Spleen (tissue), 11 donors: ENCODE results near the gene WARS2. TPM values are rescaled to one million over a fixed set of nuclear protein-coding genes. Genes with fewer than 3 reads are reported as not detected.

Experiments
- DNase-seq: peaks from one replicate; pipeline ENCODE4 v3.0.0-alpha.2; 2020
- H3K27ac ChIP-seq, 8 donors: fragments of 200-600 bp; sonication (generic) in 7 of 8; 1 replicate in 4 of 8; 2 replicates in 4 of 8; pipeline versions ENCODE4 v1.5.0 to v1.8.0; 2016 to 2021; ENCODE audit warnings: inconsistent platforms in 4 of 8, mild to moderate bottlenecking in 4 of 8, moderate library complexity in 1 of 8
- H3K27me3 ChIP-seq, 7 donors: fragments of 200-600 bp; sonication (generic) in 6 of 7; replicated peaks in 1 of 7; 1 replicate in 4 of 7; 2 replicates in 3 of 7; pipeline versions ENCODE4 v1.5.0 to v1.8.0; 2016 to 2021; ENCODE audit warnings: inconsistent platforms in 3 of 7, mild to moderate bottlenecking in 1 of 7
- H3K36me3 ChIP-seq, 6 donors: fragments of 200-600 bp; sonication (generic) in 5 of 6; 1 replicate in 4 of 6; 2 replicates in 2 of 6; pipeline versions ENCODE4 v1.5.0 to v1.8.0; 2016 to 2021; ENCODE audit warnings: inconsistent platforms in 2 of 6
- H3K4me1 ChIP-seq, 6 donors: fragments of 200-600 bp; sonication (generic) in 5 of 6; 1 replicate in 3 of 6; 2 replicates in 3 of 6; pipeline versions ENCODE4 v1.5.0 to v1.8.0; 2016 to 2021; ENCODE audit warnings: inconsistent platforms in 3 of 6
- H3K4me3 ChIP-seq, 8 donors: fragments of 200-600 bp; sonication (generic) in 7 of 8; 1 replicate in 4 of 8; 2 replicates in 4 of 8; pipeline versions ENCODE4 v1.5.0 to v1.8.0; 2016 to 2021; ENCODE audit warnings: inconsistent platforms in 4 of 8, mild to moderate bottlenecking in 4 of 8, moderate library complexity in 2 of 8
- H3K9me3 ChIP-seq, 8 donors: fragments of 200-600 bp; sonication (generic) in 7 of 8; 1 replicate in 4 of 8; 2 replicates in 4 of 8; pipeline versions ENCODE4 v1.5.0 to v1.8.0; 2016 to 2021; ENCODE audit warnings: inconsistent platforms in 4 of 8
- POLR2A ChIP-seq, 3 donors: fragments of 450-650 bp; IDR thresholded peaks; one replicate each; pipeline ENCODE4 v1.5.1; 2017; ENCODE audit warnings: antibody characterized with exemption in 3 of 3, mild to moderate bottlenecking in 1 of 3
- POLR2AphosphoS5 ChIP-seq, 3 donors: sonication (generic); formaldehyde crosslinking; IDR thresholded peaks; one replicate each; pipeline ENCODE4 v1.5.1; 2017; ENCODE audit warnings: antibody characterized with exemption in 3 of 3
- WGBS, 5 donors: extraction: QIAGEN DNeasy Blood & Tissue Kit in 3 of 5; methylation state at CpG; one replicate each; pipeline versions ENCODE4 v1.1.5 to v1.1.7; 2013 to 2018; 5-methylcytosine and 5-hydroxymethylcytosine counted together
- intact Hi-C: fragments of 100-400 bp; cut with DNase I; formaldehyde crosslinking; loops from one replicate; pipeline ENCODE4 v1.15.0; 2023; ENCODE audit warnings: low total_unique reads
- polyA plus RNA-seq, 3 donors: library from polyadenylated mRNA; stranded (reverse); fragments of 200-250 nt; gene quantifications; one replicate each; pipeline ENCODE4 v1.2.1, GENCODE V29; 2013
- total RNA-seq, 7 donors: library from RNA; depleted of rRNA in 3 of 7; stranded (reverse); fragments of >200 nt in 3 of 7; fragmentation: NEBNext Ultra II Directional in 4 of 7; extraction: Animal tissue kit (Norgen Biotek cat#: 25700) in 4 of 7; gene quantifications; one replicate each; pipeline versions ENCODE4 v1.1.0 to v1.2.1, GENCODE V29; 2016 to 2021
- TF ChIP-seq, protein P1 (sequence below), 11 experiments: fragments of 200-600 bp in 7 of 11; fragments of 450-650 bp in 4 of 11; sonication (generic) in 4 of 11; IDR thresholded peaks in 8 of 11; conservative IDR thresholded peaks in 3 of 11; 1 replicate in 7 of 11; 2 replicates in 4 of 11; pipeline versions ENCODE4 v1.4.0 to v1.8.0; 2016 to 2021; ENCODE audit warnings: antibody characterized with exemption in 11 of 11, inconsistent platforms in 4 of 11, mild to moderate bottlenecking in 1 of 11
- donor health status: healthy with polysubstance abuse.
- donor health status: DM: no; HTN: no; CAD: no; lungs with moderate emphysema.
- donor health status: DM: no; HTN: no; CAD: no.
- donor health status: Bipolar disorder and iron deficiency.
- donor health status: healthy.
- donor health status: DM: no; HTN: no; CAD: no.
- donor health status: DM: yes; HTN: yes; CAD: no.

The WARS2 gene
- total and polyA plus RNA-seq, 10 donors: 2.9 to 13.0 (median 8.5) TPM

- intact Hi-C loops: no loop called here
- TF ChIP-seq POLR2AphosphoS5 (IDR thresholded peaks at IDR 0.05) (no peak), POLR2A (IDR thresholded peaks at IDR 0.05) (no peak)
- TF ChIP-seq, protein P1, sequence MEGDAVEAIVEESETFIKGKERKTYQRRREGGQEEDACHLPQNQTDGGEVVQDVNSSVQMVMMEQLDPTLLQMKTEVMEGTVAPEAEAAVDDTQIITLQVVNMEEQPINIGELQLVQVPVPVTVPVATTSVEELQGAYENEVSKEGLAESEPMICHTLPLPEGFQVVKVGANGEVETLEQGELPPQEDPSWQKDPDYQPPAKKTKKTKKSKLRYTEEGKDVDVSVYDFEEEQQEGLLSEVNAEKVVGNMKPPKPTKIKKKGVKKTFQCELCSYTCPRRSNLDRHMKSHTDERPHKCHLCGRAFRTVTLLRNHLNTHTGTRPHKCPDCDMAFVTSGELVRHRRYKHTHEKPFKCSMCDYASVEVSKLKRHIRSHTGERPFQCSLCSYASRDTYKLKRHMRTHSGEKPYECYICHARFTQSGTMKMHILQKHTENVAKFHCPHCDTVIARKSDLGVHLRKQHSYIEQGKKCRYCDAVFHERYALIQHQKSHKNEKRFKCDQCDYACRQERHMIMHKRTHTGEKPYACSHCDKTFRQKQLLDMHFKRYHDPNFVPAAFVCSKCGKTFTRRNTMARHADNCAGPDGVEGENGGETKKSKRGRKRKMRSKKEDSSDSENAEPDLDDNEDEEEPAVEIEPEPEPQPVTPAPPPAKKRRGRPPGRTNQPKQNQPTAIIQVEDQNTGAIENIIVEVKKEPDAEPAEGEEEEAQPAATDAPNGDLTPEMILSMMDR (IDR thresholded peaks at IDR 0.05 in 8 of 11, conservative IDR thresholded peaks at IDR 0.05 in 3 of 11): no peak
- Histone ChIP-seq H3K27ac (no peak overlapping the region), H3K27me3 (peaks cover 0 to 11% (median 0%) of the 10 kb centered on the region in 7 donors), H3K9me3 (no peaks in the 10 kb centered on the region), H3K4me1 (no peaks in the 10 kb centered on the region), H3K36me3 (peaks cover 0 to 21% (median 0%) of the 10 kb centered on the region in 6 donors), H3K4me3 (no peak overlapping the region)
- WGBS, 5 donors: 92 to 98% (median 94%) methylated on average over 2 of the region's 2 CpGs
- no peak for DNase-seq
Measured at GRCh38 chr1:119015547-119015946, 124.9 kb downstream of the WARS2 start.

DNA sequence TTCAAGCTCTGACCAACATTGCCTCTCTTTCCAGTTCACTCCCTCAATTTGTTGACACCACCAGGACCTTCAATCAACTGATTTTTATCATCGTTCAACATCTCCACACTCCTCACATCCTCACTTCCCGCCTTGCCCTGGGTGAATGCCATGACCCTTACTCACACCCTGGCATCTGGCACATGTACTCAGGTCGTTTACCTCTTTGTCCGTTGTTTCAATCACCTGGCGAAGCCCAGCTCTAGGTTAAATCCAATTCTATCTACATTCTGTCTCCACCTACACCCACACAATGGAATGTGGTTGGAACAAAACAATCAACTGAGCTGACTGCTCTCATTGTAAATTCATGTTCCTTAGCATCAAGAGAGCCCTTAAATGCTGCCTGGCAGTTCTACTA is 128.1 kb downstream of the WARS2 start:
- peaks cover 0 to 3% (median 0%) of the 10 kb centered on the region in 8 donors for H3K9me3 ChIP-seq
- TF ChIP-seq, protein P1 (IDR thresholded peaks at IDR 0.05 in 8 of 11, conservative IDR thresholded peaks at IDR 0.05 in 3 of 11): no peak
- TF ChIP-seq POLR2A (IDR thresholded peaks at IDR 0.05): no peak
- no peak for TF ChIP-seq POLR2AphosphoS5 (IDR thresholded peaks at IDR 0.05)
- no peak overlapping the region for H3K4me3 ChIP-seq
- no peak overlapping the region for H3K27ac ChIP-seq
- peaks cover 8 to 43% (median 27%) of the 10 kb centered on the region in 7 donors for H3K27me3 ChIP-seq
- peaks cover 9 to 18% (median 17%) of the 10 kb centered on the region in 6 donors for H3K4me1 ChIP-seq
- intact Hi-C loops: no loop called here
- DNase-seq: no peak
- 82 to 89% (median 87%) methylated on average over 5 of the region's 5 CpGs for WGBS, 5 donors
- no peaks in the 10 kb centered on the region for H3K36me3 ChIP-seq

DNA sequence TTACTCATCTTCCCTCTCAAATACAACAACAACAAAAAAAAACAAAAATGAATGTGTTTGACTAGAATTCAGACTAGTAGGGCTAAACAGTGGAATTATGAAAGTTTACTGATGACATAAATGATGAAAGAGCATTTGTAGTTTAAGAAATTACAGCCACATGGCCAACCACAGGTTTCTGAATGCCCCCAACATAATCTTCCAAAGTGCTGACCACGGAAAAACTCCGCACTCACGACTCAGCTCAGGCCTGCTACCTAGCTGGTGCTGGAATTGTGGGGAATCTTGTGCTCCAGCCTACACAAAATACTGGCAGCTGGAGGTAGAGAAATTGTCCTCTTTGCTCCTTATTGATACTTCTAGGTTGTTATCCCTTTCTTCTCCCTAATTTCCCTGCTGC is 128.7 kb downstream of the WARS2 start:
- peaks cover 8 to 50% (median 34%) of the 10 kb centered on the region in 7 donors for H3K27me3 ChIP-seq
- intact Hi-C loops: no loop called here
- peaks cover 12 to 25% (median 24%) of the 10 kb centered on the region in 6 donors for H3K4me1 ChIP-seq
- no peak overlapping the region for H3K27ac ChIP-seq
- no peaks in the 10 kb centered on the region for H3K36me3 ChIP-seq
- TF ChIP-seq POLR2AphosphoS5 (IDR thresholded peaks at IDR 0.05) (no peak), POLR2A (IDR thresholded peaks at IDR 0.05) (no peak)
- TF ChIP-seq, protein P1 (IDR thresholded peaks at IDR 0.05 in 8 of 11, conservative IDR thresholded peaks at IDR 0.05 in 3 of 11): no peak
- peaks cover 0 to 10% (median 0%) of the 10 kb centered on the region in 8 donors for H3K9me3 ChIP-seq
- 85 to 96% (median 91%) methylated on average over 3 of the region's 3 CpGs for WGBS, 5 donors
- H3K4me3 ChIP-seq: no peak overlapping the region
- no peak for DNase-seq

DNA sequence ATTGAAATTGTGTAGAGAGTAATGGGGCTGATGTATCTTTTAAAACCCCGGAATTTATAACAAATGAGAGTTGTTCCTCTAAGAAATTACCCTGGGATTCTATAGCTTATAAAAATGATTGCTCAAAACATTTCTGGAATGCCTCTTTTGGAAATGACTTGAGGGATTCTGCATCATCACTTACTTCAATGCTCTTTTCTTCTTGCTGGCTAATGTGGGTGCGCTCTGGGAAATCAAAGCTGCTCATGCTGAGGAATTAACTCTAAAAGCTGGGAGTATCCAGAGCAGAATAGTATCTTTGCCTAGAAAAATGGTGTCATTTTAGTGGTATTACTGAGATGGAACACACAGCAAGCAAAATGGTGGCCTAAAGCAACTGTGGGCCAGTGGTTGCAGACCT is 129.3 kb downstream of the WARS2 start:
- Histone ChIP-seq H3K27ac (no peak overlapping the region), H3K27me3 (peaks cover 8 to 55% (median 40%) of the 10 kb centered on the region in 7 donors), H3K4me1 (peaks cover 16 to 30% (median 26%) of the 10 kb centered on the region in 6 donors), H3K4me3 (no peak overlapping the region), H3K9me3 (peaks cover 0 to 14% (median 0%) of the 10 kb centered on the region in 8 donors), H3K36me3 (no peaks in the 10 kb centered on the region)
- TF ChIP-seq, protein P1 (IDR thresholded peaks at IDR 0.05 in 8 of 11, conservative IDR thresholded peaks at IDR 0.05 in 3 of 11): no peak
- TF ChIP-seq POLR2AphosphoS5 (IDR thresholded peaks at IDR 0.05): no peak
- no peak for TF ChIP-seq POLR2A (IDR thresholded peaks at IDR 0.05)
- no peak for DNase-seq
- intact Hi-C loops: no loop called here
- WGBS, 5 donors: 93 to 99% (median 97%) methylated on average over 2 of the region's 2 CpGs
